ENCODE measurements around the gene LINGO3.

Gene LINGO3

GRCh38 chr19:2354670-2355069 is 46.7 kb upstream of the LINGO3 start:
- CTCF ChIA-PET = interaction anchor here (0.6 kb wide), 2 partner anchors 49 to 82 kb away, joined by 3 read pairs; no protein-coding TSS in a partner anchor
- POLR2A ChIA-PET = interaction anchor here (0.5 to 0.6 kb wide), 2 partner anchors 36 to 121 kb away, joined by 3 to 4 read pairs; partner anchors contain the start of gene GADD45B
- Histone ChIP-seq H3K4me3 (ENCODE audit: low read depth, low read length) (no peak overlapping the region), H3K4me1 (ENCODE audit: control insufficient read depth, insufficient read depth, low read length) (no peaks in the 10 kb centered on the region), H3K9me3 (ENCODE audit: control insufficient read depth, insufficient read depth, low read depth, low read length) (no peaks in the 10 kb centered on the region), H3K27ac (ENCODE audit: extremely low read depth, low read depth, low read length) (no peak overlapping the region), H3K36me3 (ENCODE audit: control insufficient read depth in 2 of 2, insufficient read depth in 1 of 2, low read length in 2 of 2) (peaks cover 0 to 25% of the 10 kb centered on the region in 2 experiments; a peak in 1 of 3 replicates)
- TF ChIP-seq ZNF157 (tag by site-specific recombination; IDR thresholded peaks at IDR 0.05) (no peak), BCL11A (tag by site-specific recombination; IDR thresholded peaks at IDR 0.05; ENCODE audit: low read depth) (no peak), ZBTB1 (tag by site-specific recombination; IDR thresholded peaks at IDR 0.05) (no peak), ZNF354C (tag by site-specific recombination; IDR thresholded peaks at IDR 0.05; ENCODE audit: borderline replicate concordance, low read depth) (no peak), ZNF843 (tag by site-specific recombination; IDR thresholded peaks at IDR 0.05) (no peak), ZBTB11 (tag by site-specific recombination; conservative IDR thresholded peaks at IDR 0.05; ENCODE audit: low read depth) (no peak), ZNF184 (tag by site-specific recombination; IDR thresholded peaks at IDR 0.05) (no peak), ZNF785 (tag by site-specific recombination; IDR thresholded peaks at IDR 0.05) (no peak), ZNF335 (tag by site-specific recombination; conservative IDR thresholded peaks at IDR 0.05) (no peak), ZNF521 (tag by site-specific recombination; IDR thresholded peaks at IDR 0.05) (no peak), YY1 (tag by site-specific recombination; IDR thresholded peaks at IDR 0.05) (no peak), ZNF311 (tag by site-specific recombination; IDR thresholded peaks at IDR 0.05; ENCODE audit: borderline replicate concordance) (no peak)
- TF ChIP-seq, protein P1, sequence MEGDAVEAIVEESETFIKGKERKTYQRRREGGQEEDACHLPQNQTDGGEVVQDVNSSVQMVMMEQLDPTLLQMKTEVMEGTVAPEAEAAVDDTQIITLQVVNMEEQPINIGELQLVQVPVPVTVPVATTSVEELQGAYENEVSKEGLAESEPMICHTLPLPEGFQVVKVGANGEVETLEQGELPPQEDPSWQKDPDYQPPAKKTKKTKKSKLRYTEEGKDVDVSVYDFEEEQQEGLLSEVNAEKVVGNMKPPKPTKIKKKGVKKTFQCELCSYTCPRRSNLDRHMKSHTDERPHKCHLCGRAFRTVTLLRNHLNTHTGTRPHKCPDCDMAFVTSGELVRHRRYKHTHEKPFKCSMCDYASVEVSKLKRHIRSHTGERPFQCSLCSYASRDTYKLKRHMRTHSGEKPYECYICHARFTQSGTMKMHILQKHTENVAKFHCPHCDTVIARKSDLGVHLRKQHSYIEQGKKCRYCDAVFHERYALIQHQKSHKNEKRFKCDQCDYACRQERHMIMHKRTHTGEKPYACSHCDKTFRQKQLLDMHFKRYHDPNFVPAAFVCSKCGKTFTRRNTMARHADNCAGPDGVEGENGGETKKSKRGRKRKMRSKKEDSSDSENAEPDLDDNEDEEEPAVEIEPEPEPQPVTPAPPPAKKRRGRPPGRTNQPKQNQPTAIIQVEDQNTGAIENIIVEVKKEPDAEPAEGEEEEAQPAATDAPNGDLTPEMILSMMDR (tag by site-specific recombination; IDR thresholded peaks at IDR 0.05) = no peak

DNA sequence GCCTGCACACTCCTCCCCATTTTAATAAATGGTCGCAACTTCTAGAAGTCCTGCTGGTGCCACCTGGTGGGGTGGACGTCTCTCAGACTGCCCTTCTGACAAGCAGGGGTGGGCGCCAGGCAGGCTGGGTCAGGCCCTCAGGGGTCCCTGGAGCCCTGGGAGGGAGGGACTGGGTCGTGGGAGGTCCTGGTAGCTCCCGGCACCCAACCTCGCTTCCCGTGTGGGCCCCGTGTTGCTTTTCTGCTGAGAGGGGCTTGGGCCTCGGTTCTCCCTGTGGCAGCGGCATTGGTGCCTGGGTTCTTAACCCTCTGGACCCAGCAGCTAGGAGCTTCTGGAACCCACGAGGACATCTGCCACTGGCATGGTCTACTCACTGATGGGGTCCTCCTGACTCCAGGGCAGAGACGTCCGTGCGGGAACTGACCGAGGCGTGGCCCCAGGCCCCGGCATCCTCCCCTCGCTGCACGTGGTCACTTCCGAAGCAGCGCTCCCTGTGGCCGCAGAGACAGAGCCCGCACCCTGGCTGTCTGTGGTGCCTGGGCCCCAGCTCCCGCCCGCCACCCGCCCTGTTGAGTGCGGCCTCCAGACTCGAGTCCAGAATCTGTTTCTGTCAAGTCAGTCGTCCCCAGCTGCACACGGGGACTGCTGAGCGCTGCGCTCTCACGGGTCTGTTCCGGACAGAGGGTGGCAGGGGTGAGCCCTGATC is 46.1 kb upstream of the LINGO3 start:
- no peak overlapping the region for H3K4me3 ChIP-seq (ENCODE audit: low read depth, low read length)
- no peaks in the 10 kb centered on the region for H3K9me3 ChIP-seq (ENCODE audit: control insufficient read depth, insufficient read depth, low read depth, low read length)
- no peaks in the 10 kb centered on the region for H3K4me1 ChIP-seq (ENCODE audit: control insufficient read depth, insufficient read depth, low read length)
- ChIA-PET CTCF (interaction anchor here (0.6 kb wide), 1 partner anchor 81 kb away, joined by 3 read pairs; no protein-coding TSS in a partner anchor), POLR2A (no interaction called here)
- H3K27ac ChIP-seq (ENCODE audit: extremely low read depth, low read depth, low read length) = no peak overlapping the region
- peaks cover 0 to 27% of the 10 kb centered on the region in 2 experiments; a peak in 1 of 3 replicates for H3K36me3 ChIP-seq (ENCODE audit: control insufficient read depth in 2 of 2, insufficient read depth in 1 of 2, low read length in 2 of 2)
- TF ChIP-seq PRDM4 (tag by site-specific recombination; IDR thresholded peaks at IDR 0.05) (no peak), KLF8 (tag by site-specific recombination; IDR thresholded peaks at IDR 0.05) (no peak), MEIS1 (CRISPR knock-in tag; IDR thresholded peaks at IDR 0.05; ENCODE audit: borderline replicate concordance) (no peak), ZNF600 (tag by site-specific recombination; IDR thresholded peaks at IDR 0.05) (no peak), ZNF791 (tag by site-specific recombination; IDR thresholded peaks at IDR 0.05) (no peak), ATF2 (tag by site-specific recombination; IDR thresholded peaks at IDR 0.05; ENCODE audit: low read depth) (no peak), GLIS2 (tag by site-specific recombination; IDR thresholded peaks at IDR 0.05) (no peak), ZNF335 (tag by site-specific recombination; conservative IDR thresholded peaks at IDR 0.05) (no peak), ZBTB10 (tag by site-specific recombination; IDR thresholded peaks at IDR 0.05) (no peak), ZNF701 (tag by site-specific recombination; IDR thresholded peaks at IDR 0.05) (no peak), ZNF549 (tag by site-specific recombination; IDR thresholded peaks at IDR 0.05) (no peak)
